C4-2B (cell line): ENCODE data around the gene ZNF224.

Source experiments
- CTCF ChIP-seq: fragments of 450-650 bp; conservative IDR thresholded peaks from 2 replicates; pipeline ENCODE4 v1.5.1; 2017; ENCODE audit warnings: mild to moderate bottlenecking
- ZFX ChIP-seq: fragments of 450-650 bp; IDR thresholded peaks from 2 replicates; pipeline ENCODE4 v1.6.1; 2017

- TF ChIP-seq CTCF, result no peak
- no peak for TF ChIP-seq ZFX
These were observed 47.9 kb downstream of the ZNF224 start for GRCh38 chr19:44142059-44142433.
